HEK293 (cell line): ENCODE data around the gene EVI5.

Experiments used
- BCL11A ChIP-seq: fragments of 450-650 bp; formaldehyde crosslinking; IDR thresholded peaks from 2 replicates; pipeline ENCODE4 v1.5.1; 2016; ENCODE audit warnings: low read depth, missing biosample characterization, missing genetic modification characterization
- ZNF221 ChIP-seq: fragments of 450-650 bp; formaldehyde crosslinking; IDR thresholded peaks from 2 replicates; pipeline ENCODE4 v1.5.1; 2017; ENCODE audit warnings: missing biosample characterization, missing genetic modification characterization, borderline replicate concordance
- ZNF776 ChIP-seq: fragments of 450-650 bp; formaldehyde crosslinking; IDR thresholded peaks from 2 replicates; pipeline ENCODE4 v1.5.0; 2017; ENCODE audit warnings: missing biosample characterization, missing genetic modification characterization, borderline replicate concordance
- TF ChIP-seq, protein P1 (sequence below): fragments of 450-650 bp; formaldehyde crosslinking; IDR thresholded peaks from 2 replicates; pipeline ENCODE4 v1.5.1; 2016; ENCODE audit warnings: missing biosample characterization, missing genetic modification characterization
- TF ChIP-seq, protein P2 (sequence below): fragments of 450-650 bp; formaldehyde crosslinking; IDR thresholded peaks from 2 replicates; pipeline ENCODE4 v1.5.1; 2016; ENCODE audit warnings: missing biosample characterization, missing genetic modification characterization

DNA sequence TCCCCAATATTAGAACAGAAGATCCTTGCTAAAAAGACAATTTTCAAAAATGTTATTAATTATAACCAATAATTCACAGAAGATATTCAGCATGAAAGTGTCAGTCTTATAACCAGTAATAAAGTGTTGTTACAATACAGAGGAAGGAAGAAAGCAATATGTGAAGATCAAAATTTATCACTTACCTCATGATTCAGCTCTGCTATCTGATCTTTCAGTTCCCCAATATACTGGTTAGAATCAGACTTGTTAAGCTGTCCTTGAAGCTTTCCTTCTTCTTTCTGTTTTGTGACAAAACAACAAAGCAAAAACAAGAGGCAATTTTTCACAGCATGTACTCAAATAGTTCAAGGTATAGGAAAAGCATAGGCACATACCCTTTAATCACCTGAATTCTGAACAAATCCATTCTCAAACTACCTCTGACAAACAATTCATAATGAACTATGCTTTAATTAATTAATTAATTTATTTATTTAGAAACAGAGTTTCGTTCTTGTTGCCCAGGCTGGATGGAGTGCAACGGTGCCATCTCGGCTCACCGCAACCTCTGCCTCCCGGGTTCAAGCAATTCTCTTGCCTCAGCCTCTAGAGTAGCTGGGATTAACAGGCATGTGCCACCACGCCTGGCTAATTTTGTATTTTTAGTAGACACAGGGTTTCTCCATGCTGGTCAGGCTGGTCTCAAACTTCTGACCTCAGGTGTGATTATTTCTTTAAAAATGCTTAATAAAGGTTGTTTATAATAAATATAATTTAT is 221.3 kb downstream of the EVI5 start:
- TF ChIP-seq ZNF776 (tag by site-specific recombination) (no peak), ZNF221 (tag by site-specific recombination) (no peak), BCL11A (tag by site-specific recombination) (no peak)
- TF ChIP-seq, protein P1, sequence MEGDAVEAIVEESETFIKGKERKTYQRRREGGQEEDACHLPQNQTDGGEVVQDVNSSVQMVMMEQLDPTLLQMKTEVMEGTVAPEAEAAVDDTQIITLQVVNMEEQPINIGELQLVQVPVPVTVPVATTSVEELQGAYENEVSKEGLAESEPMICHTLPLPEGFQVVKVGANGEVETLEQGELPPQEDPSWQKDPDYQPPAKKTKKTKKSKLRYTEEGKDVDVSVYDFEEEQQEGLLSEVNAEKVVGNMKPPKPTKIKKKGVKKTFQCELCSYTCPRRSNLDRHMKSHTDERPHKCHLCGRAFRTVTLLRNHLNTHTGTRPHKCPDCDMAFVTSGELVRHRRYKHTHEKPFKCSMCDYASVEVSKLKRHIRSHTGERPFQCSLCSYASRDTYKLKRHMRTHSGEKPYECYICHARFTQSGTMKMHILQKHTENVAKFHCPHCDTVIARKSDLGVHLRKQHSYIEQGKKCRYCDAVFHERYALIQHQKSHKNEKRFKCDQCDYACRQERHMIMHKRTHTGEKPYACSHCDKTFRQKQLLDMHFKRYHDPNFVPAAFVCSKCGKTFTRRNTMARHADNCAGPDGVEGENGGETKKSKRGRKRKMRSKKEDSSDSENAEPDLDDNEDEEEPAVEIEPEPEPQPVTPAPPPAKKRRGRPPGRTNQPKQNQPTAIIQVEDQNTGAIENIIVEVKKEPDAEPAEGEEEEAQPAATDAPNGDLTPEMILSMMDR (tag by site-specific recombination), result no peak
- TF ChIP-seq, protein P2, sequence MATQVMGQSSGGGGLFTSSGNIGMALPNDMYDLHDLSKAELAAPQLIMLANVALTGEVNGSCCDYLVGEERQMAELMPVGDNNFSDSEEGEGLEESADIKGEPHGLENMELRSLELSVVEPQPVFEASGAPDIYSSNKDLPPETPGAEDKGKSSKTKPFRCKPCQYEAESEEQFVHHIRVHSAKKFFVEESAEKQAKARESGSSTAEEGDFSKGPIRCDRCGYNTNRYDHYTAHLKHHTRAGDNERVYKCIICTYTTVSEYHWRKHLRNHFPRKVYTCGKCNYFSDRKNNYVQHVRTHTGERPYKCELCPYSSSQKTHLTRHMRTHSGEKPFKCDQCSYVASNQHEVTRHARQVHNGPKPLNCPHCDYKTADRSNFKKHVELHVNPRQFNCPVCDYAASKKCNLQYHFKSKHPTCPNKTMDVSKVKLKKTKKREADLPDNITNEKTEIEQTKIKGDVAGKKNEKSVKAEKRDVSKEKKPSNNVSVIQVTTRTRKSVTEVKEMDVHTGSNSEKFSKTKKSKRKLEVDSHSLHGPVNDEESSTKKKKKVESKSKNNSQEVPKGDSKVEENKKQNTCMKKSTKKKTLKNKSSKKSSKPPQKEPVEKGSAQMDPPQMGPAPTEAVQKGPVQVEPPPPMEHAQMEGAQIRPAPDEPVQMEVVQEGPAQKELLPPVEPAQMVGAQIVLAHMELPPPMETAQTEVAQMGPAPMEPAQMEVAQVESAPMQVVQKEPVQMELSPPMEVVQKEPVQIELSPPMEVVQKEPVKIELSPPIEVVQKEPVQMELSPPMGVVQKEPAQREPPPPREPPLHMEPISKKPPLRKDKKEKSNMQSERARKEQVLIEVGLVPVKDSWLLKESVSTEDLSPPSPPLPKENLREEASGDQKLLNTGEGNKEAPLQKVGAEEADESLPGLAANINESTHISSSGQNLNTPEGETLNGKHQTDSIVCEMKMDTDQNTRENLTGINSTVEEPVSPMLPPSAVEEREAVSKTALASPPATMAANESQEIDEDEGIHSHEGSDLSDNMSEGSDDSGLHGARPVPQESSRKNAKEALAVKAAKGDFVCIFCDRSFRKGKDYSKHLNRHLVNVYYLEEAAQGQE (tag by site-specific recombination), result no peak
